Measurements from ENCODE around the gene GOLGA8T. TPM values are rescaled to one million over a fixed set of nuclear protein-coding genes. Genes with fewer than 3 reads are reported as not detected.

Gene GOLGA8T
- polyA plus RNA-seq, 3 donors = 0.27 TPM; not detected in 2

Small RNA genes within 50 kb of the gene (small RNA-seq; reads per million reads assigned to genes)
- gene AC120045.2 (ENCODE audit: insufficient read length, low read depth) = not detected
- 3.1 reads per million, percentile 24 among the genes with 10 or more reads in this experiment for gene RF00096 (ENCODE audit: insufficient read length, low read depth)
- not detected for gene RN7SL469P (ENCODE audit: insufficient read length, low read depth)
- not detected for gene RN7SL673P (ENCODE audit: insufficient read length, low read depth)

Other genes starting within 250 kb of the GOLGA8T start
- under 1 TPM in 1 of 3 donors, not detected in 2; 0.08 TPM for gene GOLGA8J, start 52.1 kb upstream of the GOLGA8T start, polyA plus RNA-seq

Measured in CD14-positive monocyte (primary cell).